ENCODE data around the gene PDIK1L.

PDIK1L gene

GRCh38 chr1:26155370-26156284 is 44.0 kb downstream of the PDIK1L start:
- DNase-seq (ENCODE audit: low spot score) = no peak

GRCh38 chr1:26156285-26157038 is 44.8 kb downstream of the PDIK1L start:
- no peak for DNase-seq (ENCODE audit: low spot score)

GRCh38 chr1:26158271-26158907 is 46.8 kb downstream of the PDIK1L start:
- DNase-seq (ENCODE audit: low spot score) = no peak

- DNase-seq (ENCODE audit: low spot score) = no peak
These were observed 47.5 kb downstream of the PDIK1L start, which contains the start of gene FAM110D for GRCh38 chr1:26158908-26159742. TSS of gene FAM110D (plus strand) at chr1:26159079. CDS start at chr1:26161292, 2,213 bp downstream.

GRCh38 chr1:26159743-26160039 is 48.1 kb downstream of the PDIK1L start:
- no peak for DNase-seq (ENCODE audit: low spot score)

- peak; percentile 29 for DNase-seq (ENCODE audit: low spot score)
These were observed 49.1 kb downstream of the PDIK1L start for GRCh38 chr1:26160527-26161414.

- peak; percentile 46 for DNase-seq (ENCODE audit: low spot score)
These were observed 50.0 kb downstream of the PDIK1L start for GRCh38 chr1:26161415-26162219.

GRCh38 chr1:26162220-26162709 is 50.6 kb downstream of the PDIK1L start:
- no peak for DNase-seq (ENCODE audit: low spot score)

- no peak for DNase-seq (ENCODE audit: low spot score)
These were observed 52.0 kb downstream of the PDIK1L start for GRCh38 chr1:26163684-26164035.

GRCh38 chr1:26164036-26164860 is 52.6 kb downstream of the PDIK1L start:
- DNase-seq (ENCODE audit: low spot score) = peak; percentile 42

- DNase-seq (ENCODE audit: low spot score) = no peak
These were observed 53.5 kb downstream of the PDIK1L start for GRCh38 chr1:26164861-26165842.

GRCh38 chr1:26166719-26167281 is 55.2 kb downstream of the PDIK1L start:
- DNase-seq (ENCODE audit: low spot score) = no peak

GRCh38 chr1:26168410-26169197 is 57.0 kb downstream of the PDIK1L start, which contains the start of gene C1orf232:
TSS of gene C1orf232 (minus strand) at chr1:26168963. CDS start at chr1:26168499, 464 bp downstream.
- DNase-seq (ENCODE audit: low spot score) = no peak

GRCh38 chr1:26169198-26169554 is 57.6 kb downstream of the PDIK1L start:
- no peak for DNase-seq (ENCODE audit: low spot score)

- DNase-seq (ENCODE audit: low spot score) = peak; percentile 92
These were observed 58.2 kb downstream of the PDIK1L start, which contains the start of gene ZNF593 for GRCh38 chr1:26169669-26170471. TSS of gene ZNF593 (plus strand) at chr1:26169908. CDS start at chr1:26169984, 76 bp downstream.

- no peak for DNase-seq (ENCODE audit: low spot score)
These were observed 58.8 kb downstream of the PDIK1L start for GRCh38 chr1:26170472-26170821.
